ENCODE measurements around the gene NAV2.

Gene NAV2, protein sequence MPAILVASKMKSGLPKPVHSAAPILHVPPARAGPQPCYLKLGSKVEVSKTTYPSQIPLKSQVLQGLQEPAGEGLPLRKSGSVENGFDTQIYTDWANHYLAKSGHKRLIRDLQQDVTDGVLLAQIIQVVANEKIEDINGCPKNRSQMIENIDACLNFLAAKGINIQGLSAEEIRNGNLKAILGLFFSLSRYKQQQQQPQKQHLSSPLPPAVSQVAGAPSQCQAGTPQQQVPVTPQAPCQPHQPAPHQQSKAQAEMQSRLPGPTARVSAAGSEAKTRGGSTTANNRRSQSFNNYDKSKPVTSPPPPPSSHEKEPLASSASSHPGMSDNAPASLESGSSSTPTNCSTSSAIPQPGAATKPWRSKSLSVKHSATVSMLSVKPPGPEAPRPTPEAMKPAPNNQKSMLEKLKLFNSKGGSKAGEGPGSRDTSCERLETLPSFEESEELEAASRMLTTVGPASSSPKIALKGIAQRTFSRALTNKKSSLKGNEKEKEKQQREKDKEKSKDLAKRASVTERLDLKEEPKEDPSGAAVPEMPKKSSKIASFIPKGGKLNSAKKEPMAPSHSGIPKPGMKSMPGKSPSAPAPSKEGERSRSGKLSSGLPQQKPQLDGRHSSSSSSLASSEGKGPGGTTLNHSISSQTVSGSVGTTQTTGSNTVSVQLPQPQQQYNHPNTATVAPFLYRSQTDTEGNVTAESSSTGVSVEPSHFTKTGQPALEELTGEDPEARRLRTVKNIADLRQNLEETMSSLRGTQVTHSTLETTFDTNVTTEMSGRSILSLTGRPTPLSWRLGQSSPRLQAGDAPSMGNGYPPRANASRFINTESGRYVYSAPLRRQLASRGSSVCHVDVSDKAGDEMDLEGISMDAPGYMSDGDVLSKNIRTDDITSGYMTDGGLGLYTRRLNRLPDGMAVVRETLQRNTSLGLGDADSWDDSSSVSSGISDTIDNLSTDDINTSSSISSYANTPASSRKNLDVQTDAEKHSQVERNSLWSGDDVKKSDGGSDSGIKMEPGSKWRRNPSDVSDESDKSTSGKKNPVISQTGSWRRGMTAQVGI (N-terminal part only)

DNA sequence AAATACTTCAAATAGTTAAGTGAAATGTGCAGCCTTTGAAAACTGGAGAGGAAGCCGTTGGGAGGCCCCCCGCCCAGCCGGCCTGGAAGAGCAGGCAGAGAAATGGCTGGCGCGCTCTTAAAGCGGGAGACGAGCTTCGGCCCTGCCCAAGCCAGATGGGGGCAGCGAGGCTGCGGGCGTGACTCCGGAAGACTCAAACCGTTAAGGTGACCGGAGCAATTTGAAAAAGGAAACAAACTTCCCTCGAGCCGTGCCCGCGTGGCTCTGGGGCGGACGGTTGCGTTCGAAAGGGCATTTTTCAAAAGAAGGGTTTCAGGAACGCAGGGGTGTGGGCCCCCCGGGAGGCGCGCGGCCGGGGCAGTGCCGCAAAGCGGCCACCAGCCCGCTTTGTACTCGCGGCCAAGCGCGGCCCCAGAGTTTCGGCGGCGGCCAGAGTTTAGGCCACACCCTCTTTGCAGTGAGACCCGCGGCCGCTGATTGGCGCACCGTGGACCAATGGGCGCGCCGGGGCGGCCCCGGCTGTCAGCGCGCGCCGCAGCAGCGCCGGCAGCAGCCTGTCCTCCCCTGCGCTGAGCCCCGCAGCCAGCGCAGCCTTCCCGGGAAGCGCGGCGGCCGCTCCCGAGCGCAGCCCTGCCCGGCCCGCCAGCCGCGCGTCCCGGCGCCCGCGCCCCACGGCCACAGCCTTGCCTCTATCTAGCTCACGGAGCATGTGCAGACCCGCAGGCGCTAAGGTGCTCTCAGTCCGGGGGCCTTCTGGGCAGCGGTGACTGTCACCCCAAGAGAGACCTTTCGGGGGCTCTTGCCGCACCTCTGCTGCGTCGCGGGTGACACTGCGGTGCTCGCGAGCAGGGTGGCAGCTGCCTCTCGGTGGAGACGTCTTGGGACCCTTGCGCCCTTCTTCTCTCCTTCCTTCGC is at the start of gene NAV2:
TSS of gene NAV2 (plus strand) at position 557 of the 915 bp plus-strand sequence. CDS start 859 bp downstream, outside the sequence.
- DNase-seq (ENCODE audit: low spot score) (peak; percentile 82), FAIRE-seq (no peak)

DNA sequence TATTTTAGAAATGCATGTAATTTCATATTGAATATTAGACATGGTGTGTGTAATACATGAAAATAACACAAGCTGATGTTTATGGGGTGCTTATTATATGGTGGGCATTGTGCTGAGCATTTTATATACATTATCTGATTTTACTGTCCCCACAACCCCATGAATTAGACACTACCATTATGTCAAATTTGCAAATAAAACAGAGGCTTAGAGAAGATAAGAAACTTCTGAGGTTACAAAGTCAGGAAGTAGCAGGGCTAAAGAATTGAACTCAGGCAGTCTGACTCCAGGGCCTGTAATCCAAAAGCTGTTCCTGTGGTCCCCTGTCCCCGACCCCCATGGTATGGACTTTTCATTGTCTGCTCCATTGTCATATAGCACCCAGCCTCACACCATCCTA is 49.4 kb upstream of the NAV2 start:
- no peak for DNase-seq (ENCODE audit: low spot score)
- no peak for FAIRE-seq

DNA sequence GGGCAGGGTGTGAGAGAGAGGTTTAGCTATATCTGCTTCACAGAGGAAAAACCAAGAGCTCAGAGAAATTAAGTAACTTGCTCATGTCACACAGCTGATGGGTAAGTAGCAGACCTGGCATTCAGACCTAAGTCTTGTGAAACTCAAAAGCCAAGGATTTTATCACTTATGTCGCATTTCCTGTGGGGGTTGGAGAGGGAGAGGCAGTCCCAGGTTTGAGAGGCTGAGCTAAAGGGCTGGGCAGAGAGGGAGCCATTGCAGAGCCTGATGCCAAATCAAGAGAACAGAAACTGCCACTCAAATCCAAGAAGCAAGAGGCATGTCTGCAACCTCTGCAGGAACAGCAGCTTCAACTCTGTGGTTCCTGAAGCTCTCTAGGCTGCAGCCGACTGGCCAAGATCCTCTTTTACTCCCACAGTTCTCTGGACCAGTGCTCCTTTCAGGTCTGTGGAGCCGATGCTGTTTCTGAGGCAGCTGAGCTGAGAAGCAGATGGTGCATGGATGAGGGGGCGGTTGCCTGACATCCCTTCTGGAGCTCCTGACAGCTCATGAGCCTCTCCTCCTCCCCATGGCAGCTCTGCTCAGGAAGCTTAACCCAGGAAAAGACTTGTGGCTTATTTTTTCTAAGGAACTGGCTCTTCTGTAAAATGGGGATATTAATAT is 47.6 kb upstream of the NAV2 start:
- FAIRE-seq (no peak), DNase-seq (ENCODE audit: low spot score) (no peak)

DNA sequence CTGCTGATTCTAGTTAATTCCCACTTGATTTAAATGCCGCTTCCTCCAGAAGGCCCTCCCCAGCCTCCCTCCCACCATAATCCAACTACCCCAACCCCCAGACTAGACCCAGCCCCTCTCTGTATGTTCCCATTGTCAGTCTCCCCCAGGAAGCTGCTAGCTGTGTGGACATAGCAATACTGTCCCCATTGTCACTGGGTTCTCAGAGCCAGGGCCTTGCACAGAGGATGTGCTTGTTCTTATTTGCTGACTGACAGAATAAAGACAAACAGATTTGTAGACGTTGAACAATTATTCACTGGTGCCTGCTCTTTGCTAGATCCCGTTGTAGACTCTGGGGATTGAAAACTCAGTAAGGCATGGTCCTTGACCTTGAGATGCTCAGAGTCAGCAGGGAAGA is 45.7 kb upstream of the NAV2 start:
- DNase-seq (ENCODE audit: low spot score): no peak
- FAIRE-seq: no peak

DNA sequence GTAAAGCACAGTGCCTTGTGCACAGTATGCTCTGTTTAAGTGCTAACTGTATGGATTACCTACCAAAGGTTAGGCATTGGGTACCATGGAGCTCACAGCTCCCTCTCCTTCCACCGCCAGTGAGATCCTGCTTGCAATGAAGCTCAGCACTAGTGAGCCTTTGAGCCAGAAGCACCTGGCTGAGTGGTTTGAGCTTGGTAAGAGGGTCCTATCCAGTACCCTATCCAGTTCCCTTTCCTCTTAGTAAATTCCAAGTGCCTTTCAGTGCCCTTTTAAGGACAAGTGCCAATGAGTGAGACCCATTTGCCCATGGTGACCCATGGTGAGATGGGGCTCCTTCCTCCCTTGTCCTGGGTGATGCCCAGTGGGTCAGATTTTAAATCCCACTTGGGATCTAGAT is 43.1 kb upstream of the NAV2 start:
- DNase-seq (ENCODE audit: low spot score): no peak
- FAIRE-seq: no peak

DNA sequence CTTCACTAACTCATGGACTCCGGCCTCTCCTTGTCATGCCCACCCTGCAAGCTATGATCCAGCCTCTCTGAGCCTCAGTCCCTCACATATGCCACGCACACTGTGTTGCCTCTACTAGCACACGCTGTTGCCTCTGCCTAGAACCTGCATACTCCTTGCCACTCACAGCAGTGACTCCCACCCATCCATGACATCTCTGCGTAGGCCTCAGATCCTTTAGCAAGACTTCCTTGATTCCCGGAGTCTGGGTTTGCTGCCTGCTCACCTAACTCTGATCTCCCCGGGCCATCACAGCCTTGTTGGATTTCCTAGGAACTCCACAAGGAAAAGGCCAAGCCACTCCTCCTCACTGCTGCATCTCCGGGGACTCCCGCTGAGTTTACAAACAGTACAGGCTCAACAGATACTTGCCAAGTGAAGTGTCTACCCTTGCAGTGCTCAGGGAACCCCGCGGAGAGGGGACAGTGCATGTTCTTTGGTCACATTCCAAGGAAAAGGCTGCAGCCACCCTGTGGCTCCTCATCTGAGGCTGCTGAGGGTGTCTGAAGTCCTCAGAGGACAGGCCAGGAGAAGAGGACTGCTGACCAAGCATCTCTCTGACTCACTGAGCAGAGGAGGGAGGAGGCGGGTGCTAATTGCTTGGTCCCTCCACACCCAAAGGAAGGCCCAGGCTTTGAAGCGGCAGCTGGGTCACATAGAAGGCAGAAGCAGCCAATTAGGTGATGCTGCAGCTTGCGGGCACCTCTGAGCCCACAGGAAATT is 42.4 kb upstream of the NAV2 start:
- no peak for FAIRE-seq
- DNase-seq (ENCODE audit: low spot score): peak; percentile 53

DNA sequence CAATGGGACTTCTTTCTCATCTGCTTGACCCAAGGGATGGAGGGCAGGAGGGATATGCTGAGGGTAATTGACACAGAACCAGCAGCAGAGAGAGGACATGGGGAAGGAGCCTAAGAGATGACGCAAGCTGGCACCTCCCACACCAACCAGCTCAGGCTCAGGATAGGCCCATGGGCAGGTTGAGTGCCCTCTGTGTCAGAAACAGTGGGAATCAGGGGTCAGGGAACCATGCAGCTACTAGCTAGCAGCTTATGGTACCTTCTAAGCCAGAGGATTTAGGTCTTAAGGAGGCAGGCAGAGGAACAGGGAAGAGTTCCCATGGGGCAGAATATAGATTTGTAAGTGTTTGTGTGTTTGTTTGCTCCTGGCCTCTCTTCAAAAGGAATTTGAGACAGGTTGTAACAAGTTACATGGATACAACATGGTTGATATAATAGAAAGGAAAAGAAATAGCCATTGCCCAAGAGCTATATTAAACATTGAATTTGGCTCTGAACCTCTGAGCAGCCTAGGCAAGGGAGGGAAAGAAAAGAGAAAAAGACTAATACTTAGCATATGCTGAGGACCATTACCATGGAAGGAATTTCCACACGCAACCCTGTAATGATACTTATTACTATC is 39.9 kb upstream of the NAV2 start:
- DNase-seq (ENCODE audit: low spot score) (no peak), FAIRE-seq (no peak)

DNA sequence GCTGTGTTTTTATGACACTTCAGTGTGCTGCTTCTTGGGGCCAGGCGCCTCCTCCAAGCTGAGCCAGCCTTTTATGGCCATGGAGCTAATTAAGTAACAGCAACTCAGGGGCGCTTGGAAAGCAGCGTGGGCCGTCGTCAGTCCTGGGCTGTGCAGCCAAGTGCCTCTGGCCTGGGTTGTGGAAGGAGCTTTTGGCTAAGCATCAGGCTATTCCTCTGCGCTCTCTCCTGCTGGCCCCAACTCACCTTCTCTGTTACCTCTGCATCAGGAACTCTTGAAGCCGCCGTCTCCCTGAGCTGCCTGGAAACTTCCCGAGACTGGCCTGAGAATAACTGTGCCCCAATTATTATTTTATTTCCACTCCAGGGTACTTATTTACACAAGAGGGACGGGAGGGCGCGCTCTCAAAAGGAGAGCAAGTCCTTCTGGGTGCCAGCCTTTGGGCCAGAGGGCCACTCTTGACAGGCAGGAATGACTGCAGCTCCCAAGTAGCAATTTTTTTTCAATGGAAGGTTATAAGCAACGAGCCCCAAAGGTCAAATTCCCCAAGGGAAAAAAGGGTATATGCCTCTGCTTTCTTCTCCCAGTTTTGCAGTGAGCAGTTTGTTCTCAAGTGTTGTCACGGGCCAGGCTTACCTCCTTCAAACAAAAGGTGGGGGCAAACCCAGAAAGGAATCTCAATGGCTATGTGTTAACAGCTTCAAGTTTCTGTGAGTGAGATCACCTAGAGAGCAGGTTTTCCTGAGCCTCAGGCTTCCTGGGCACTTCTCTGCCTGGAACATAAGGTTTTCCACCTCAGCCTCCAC is 38.5 kb upstream of the NAV2 start:
- FAIRE-seq: no peak
- no peak for DNase-seq (ENCODE audit: low spot score)

DNA sequence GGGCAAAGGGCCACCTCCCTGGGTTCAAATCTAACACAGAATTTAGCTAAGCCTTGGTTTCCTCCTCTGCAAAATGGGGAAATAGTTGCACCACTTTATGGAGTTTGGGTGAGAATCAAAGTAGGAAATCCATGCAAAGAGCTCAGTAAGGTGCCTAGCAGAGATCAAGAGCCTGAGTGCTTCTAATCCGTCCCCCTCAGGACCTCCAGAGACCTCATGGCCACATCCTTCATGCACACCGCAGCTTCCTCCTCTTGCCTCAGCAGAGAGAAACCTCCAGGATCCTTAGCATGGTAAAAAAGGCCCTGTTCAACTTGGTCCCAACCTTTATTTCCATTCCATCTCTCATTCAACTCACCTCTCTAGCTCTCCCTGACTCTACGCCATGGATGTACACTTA is 37.8 kb upstream of the NAV2 start:
- FAIRE-seq (no peak), DNase-seq (ENCODE audit: low spot score) (no peak)

DNA sequence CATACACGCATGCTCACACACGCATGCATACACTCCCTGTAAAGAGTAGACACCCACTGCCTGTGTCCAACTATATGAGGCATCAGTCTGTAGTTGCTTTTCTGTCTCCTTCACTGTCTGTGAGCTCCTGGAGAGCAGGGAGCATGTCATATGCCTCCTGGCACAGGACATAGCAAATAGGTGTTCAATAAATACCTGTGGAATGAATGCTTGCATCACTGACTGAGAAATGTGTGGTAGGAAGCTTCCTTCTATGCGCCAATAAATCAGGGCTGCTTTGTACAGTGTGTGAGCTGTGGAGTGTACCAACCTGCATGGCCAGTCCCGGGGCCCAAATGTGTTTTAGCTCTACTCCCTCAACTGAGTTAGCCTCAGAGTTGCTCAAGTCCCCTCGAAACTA is 37.2 kb upstream of the NAV2 start:
- FAIRE-seq (no peak), DNase-seq (ENCODE audit: low spot score) (no peak)

DNA sequence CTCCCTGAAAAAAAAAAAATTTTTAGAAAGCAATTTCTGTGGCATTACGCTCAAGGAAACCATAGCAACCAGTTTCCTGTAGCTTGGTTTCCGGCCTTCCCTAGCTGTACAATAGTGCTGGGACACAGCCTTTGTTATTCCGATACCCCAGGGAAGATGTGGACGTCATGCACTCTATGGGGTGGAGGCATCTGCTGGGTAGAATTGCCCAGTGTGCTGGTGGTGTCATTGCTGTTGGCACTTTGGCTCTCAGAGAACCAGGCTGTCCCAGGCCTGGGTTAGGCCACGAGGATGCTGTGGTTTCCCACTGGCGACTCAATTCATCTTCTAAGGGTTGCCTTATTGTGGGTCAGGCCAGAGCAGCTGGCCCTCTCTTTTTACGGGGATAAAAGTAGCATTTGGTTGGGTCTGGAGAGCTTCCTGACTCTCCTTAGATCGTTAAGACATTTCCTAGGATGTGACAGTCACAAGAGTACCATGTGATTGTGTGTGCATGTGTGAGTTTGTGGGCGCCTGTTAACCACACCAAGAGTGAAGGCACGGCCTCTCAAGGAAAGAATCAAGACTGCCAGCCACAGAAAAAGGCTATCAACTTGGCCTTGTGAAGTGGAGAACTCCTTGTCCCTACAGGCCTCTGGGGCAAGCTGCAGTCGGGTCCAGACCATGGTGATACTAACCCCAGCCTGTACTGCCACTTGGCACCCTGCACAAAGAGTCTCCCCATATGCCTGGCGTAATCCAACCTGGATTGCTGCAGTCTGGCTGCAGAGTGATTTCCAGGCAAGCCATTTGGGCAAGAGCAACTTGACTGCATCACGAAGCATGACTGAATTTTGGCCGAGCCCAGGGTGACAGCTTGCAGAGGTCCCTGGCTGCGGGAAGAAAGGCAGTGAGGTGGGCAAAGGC is 35.9 kb upstream of the NAV2 start:
- DNase-seq (ENCODE audit: low spot score): no peak
- no peak for FAIRE-seq

DNA sequence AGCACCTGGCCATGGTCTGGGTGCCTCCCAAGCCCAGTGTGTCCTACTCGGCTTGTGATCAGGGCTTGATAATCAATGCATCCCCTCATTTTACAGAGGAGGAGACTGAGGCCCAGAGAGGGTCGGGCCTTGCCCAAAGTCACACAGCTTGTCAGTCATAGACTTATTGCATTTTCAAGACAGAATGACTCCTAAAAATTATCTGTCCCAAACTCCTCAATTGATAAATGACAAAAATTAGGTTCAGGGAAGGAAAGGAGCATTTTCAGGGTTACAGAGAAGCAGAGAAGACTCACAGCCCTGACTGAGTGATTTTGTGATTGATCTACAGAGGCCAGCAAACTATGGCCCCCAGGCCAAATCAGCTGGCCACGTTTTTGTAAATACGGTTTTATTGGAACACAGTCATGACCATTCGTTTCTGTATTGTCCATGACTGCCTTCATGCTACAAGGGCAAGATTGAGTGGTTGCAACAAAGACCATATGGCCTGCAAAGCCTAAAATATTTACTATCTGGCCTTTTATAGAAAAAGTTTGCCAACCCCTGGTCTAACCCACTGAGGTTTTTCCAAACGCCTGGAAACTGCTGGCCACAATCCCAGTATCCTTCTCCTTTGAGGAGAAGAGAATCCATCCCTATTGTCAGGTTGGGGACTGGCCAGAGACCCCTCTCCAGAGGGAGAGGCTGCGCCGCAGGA is 35.1 kb upstream of the NAV2 start:
- no peak for FAIRE-seq
- no peak for DNase-seq (ENCODE audit: low spot score)

DNA sequence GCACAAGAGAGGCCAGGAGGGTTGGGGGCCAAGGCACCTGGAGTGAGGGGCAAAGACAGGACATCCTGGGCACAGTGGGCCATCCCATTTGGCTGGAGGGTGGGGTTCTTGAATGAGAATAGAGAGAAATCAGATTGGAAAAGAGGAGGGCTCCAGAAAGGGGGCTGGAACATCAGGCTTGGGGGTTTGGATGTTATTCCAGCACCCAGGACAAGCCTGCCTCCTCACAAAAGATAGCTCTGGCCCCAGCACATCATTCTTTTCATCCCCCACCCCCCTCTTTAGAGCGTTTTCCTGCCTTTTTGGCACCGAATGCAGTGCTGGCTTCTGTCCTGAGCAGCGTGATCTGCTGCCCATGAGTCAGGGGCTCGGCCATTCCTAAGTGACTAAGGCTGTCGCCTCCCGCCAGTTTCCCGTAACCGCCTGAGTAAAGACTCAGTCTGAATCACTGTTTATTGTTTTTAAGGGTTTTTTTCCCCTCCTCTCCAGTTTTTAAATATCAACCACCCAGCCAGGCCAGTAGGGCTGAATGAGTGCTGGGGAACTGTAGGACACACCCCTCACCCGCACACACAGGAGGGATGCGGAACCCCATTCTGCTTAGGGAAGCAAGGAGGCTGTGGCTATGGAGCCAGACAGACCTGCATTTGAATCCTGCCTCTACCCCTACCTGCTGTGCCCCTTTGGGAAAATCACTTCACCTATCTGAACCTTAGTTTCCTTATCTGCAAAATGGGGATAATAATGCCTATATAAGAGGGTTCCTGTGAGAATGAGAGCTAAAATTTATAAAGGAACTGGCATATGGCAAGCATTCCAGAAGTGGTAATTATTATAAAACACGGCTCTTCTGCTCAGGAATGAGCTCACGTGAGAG is 32.4 kb upstream of the NAV2 start:
- DNase-seq (ENCODE audit: low spot score) (peak; percentile 92), FAIRE-seq (peak; percentile 92)

DNA sequence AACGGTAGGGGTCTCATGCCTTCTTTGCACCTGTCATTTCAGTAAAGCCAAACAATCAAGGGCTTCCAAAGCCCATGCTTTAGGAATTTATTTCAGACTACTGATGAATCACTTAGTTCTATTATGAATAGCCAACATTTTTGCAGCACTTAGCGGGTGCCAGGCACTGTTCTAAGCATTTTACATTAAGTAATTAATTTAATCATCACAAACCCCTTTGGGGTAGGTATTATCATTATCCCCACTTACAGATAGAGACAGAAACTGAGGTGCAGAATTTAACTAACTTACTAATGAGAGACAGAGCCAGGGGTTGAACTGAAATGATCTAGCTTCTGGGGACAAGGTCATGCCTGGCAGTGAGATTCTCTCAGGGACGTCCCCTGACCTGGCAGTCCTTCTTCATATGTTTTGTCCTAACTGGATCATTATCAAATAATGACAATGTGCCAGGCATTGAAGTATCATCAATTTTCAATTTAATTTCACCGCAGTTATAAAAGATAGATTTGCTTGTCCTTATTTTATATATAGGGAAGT is 31.7 kb upstream of the NAV2 start:
- DNase-seq (ENCODE audit: low spot score) (no peak), FAIRE-seq (no peak)

DNA sequence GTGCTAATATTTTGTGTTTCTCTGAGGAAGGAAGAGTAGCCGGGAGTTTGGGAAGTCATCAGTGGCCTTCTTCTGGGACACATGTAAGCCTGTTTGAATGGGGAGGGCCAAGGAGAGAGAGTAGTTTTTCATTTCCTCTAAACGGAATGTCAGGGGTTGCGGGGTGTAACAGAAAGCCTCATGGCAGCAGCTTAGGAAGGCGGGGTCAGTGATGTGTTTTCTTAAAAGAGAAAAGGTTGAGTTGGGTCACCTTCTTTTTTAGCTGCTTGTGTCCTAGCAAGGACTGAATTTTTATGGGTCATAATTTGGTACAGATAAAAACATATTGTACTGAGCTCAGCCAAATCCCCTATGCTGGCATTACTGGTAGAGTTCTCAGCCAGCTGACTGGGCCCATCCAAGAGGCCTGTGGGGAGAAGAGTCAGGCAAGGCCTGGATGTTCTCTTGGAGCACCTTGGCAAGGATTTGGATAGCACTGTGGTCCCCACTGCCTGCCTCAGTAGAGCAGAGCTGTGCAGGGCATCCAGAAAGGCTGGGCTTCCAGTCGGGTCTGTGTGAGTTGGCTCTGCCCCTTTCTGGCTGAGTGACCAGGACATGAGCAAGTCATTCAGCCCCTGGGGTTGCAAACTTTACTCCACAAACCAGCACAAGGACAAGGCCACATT is 29.4 kb upstream of the NAV2 start:
- peak; percentile 78 for FAIRE-seq
- peak; percentile 38 for DNase-seq (ENCODE audit: low spot score)
